Fibroblast of the aortic adventitia (primary cell): Measurements from ENCODE around the gene GAK. TPM values are rescaled to one million over a fixed set of nuclear protein-coding genes. Genes with fewer than 3 reads are reported as not detected.

Source experiments
- DNase-seq: peaks from one replicate; pipeline ENCODE4 v3.0.0-alpha.2; 2010; ENCODE audit warnings: low read depth
- H3K4me3 ChIP-seq: 2 replicates; pipeline ENCODE4 v1.5.1; 2011; ENCODE audit warnings: low read depth, mild to moderate bottlenecking, control low read depth, low read length, moderate library complexity
- CTCF ChIP-seq: IDR thresholded peaks from 2 replicates; pipeline ENCODE4 v1.5.1; 2011; ENCODE audit warnings: mild to moderate bottlenecking, low read length, control low read depth, inconsistent platforms; ENCODE audit not compliant: insufficient read depth
- total RNA-seq: library from RNA; depleted of rRNA; stranded (reverse); fragments of >200 nt; gene quantifications from 2 replicates; pipeline ENCODE4 v1.2.3, GENCODE V29; 2012; ENCODE audit warnings: low replicate concordance

GAK gene
- total RNA-seq, 1 donor, result 49.4 TPM

- no peak overlapping the region for H3K4me3 ChIP-seq
- no peak for DNase-seq
- TF ChIP-seq CTCF, result no peak
Observed at GRCh38 chr4:844752-845232, 87.3 kb downstream of the GAK start.

GRCh38 chr4:839675-840443 lies 92.3 kb downstream of the GAK start:
- TF ChIP-seq CTCF, result no peak
- H3K4me3 ChIP-seq, result no peak overlapping the region
- no peak for DNase-seq

GRCh38 chr4:837772-838171 lies 94.3 kb downstream of the GAK start:
- no peak for DNase-seq
- H3K4me3 ChIP-seq, result no peak overlapping the region
- TF ChIP-seq CTCF, result no peak

GRCh38 chr4:836750-837301 lies 95.3 kb downstream of the GAK start:
- DNase-seq, result no peak
- no peak for TF ChIP-seq CTCF
- no peak overlapping the region for H3K4me3 ChIP-seq

GRCh38 chr4:836003-836511 lies 96.1 kb downstream of the GAK start:
- H3K4me3 ChIP-seq, result no peak overlapping the region
- TF ChIP-seq CTCF, result no peak
- no peak for DNase-seq

- TF ChIP-seq CTCF, result no peak
- no peak for DNase-seq
- no peak overlapping the region for H3K4me3 ChIP-seq
Observed at GRCh38 chr4:835148-836002, 96.7 kb downstream of the GAK start.
